CD1c-positive myeloid dendritic cell (primary cell): Measurements from ENCODE around the gene AOAH.
A peak's percentile ranks its signal among the peaks of the same experiment; 100 is the strongest.

ENCODE experiments used
- DNase-seq: peaks from one replicate; pipeline ENCODE4 v3.0.0-alpha.2; 2016; ENCODE audit errors: extremely low spot score

Gene AOAH

GRCh38 chr7:36601601-36602000 lies 122.7 kb downstream of the AOAH start:
- no peak for DNase-seq

- no peak for DNase-seq
These were observed 123.3 kb downstream of the AOAH start for GRCh38 chr7:36600869-36601530.

DNA sequence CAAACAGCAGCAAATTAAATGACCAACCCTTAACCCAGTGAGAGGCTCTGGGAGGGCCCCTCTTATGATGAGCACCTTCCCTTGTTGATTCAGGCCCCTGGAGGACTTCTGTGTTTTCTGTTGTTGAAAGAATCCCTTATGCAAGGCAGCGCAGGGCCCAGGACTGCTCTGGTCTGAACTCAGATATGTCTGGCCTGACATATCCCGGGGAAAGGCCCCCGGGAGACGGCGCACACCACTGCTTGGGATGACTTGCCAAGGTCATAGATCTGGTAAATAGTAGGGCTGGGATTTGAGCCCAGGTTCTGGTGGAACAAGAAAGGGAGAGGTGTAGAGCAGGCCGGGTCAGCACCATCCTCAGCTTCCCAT lies 124.0 kb downstream of the AOAH start:
- DNase-seq, result no peak

- DNase-seq, result no peak
These were observed 124.5 kb downstream of the AOAH start for GRCh38 chr7:36599645-36600313.

DNA sequence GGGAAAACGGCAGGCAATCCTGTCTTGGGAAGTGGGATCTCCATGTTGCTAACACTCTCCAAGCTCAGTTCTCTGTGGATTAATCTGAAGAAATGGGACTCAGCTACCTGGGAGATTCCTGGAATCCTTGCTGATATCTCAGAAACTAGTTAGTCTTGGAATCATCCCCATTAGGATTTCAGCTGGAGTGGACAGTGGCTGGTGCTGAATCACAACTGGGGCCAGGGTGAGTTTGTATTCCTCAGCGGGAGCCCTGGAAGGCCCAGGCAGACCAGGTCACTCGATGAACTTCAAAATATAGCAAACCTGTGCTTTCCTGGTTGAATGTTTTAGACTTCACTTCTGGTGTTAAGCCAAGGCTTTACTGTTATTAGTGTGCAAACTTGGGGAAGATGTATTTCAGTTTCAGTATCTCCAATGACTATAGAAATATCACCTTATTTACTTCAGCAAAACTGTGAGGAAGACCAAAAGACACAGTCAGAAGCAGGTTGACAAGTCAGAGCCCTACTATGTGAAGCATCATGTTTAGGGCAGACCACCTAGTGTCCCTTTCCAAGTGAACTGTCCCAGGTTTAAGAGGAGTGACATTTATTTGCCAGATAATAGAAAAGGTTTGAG lies 126.1 kb downstream of the AOAH start:
- no peak for DNase-seq

- no peak for DNase-seq
These were observed 127.1 kb downstream of the AOAH start for GRCh38 chr7:36597090-36597773.

DNA sequence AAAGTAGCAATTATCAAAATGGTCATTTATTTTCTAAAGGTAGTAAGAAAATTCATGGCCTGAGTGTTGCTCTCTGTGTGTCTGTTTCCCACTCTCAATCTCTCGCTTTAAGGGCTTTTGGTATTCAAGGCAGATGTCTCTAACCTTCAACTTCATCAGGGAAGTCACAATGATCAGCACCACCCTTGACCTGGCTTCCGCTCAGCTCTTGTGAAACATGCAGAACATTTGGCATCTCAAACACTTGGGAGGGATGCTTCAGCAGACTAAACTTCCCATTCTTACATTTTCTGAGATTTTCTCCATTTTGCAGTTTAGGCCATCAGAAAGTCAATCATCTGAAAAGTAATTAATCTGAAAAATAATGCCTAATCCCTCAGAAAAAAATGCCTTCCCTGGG lies 129.8 kb downstream of the AOAH start:
- no peak for DNase-seq

DNA sequence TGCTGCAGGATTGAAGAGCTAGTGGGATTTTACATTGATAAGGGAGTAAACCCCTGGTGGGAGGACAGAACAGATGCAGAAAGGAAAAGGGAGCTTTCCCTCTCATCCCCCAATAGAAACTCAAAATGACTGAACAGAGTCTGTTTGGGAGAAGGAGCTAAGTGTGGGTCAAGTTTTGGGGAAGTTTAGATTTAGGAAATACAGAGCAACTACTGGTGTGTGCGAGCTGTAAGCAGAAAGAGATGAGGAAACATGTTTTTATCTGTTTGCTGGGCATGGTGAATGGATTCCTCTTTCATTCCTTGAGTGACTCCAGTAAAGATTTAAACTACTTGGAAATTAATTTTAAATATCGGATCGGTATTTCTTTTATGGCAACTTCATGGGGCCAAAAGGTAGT lies 132.7 kb downstream of the AOAH start:
- DNase-seq, result peak; percentile 28

DNA sequence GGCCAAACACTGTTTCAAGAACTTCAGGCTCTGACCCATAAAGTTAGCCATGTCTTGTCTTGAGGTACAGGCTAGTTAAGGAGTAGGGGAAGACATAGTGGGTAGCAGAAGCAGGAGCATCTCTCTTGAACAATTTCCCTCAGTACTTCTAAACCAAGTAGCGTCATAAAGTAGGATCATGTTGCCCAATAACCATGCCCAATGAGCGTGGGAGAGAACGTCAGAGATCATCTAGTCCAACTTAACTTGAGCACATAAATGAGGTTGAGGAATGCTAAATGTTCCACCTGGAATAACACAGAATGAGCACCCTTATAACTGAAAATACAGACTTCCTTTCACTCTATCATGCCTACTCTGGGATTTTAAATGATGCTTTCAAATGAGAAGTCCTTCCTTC lies 134.9 kb downstream of the AOAH start:
- DNase-seq, result no peak

GRCh38 chr7:36583318-36583717 lies 141.0 kb downstream of the AOAH start:
- no peak for DNase-seq

GRCh38 chr7:36575832-36576231 lies 148.5 kb downstream of the AOAH start:
- no peak for DNase-seq

DNA sequence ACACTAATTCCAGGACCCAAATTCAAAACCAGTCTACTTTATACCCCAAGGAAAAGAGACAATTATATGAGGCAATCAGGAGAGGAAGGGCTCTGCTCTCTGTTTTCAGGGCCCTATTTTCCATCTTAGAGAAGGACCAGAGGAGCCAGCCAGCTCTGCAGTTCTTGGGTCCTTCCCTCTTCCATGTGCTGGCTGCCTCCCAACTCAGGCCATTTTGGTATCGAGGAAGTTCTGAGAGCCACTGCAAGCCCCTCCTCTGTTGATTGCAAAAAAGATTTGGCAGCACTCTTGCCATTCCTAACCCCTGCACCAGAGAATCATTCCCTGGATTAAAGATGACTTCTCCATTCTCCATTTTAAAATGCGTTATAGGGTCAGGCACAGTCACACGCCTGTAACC lies 151.2 kb downstream of the AOAH start:
- DNase-seq, result no peak

DNA sequence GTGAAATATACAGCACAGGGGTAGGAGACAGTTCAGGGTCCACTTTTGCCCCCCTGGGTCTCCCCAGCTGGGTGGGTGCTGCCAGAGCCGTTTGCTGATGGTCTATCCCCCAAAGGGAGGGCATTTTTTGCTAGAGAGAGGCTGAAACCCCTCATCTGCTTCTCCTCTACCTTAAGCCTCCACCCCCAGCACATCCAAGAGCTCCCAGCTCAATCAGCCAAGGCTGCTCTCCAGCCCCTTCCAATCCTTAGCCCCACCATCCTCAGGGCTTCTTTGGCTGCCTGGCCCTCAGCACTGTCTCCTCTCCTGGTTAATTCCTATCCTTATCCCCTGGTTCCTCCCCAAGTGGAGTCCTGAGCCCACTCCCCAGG lies 153.1 kb downstream of the AOAH start:
- no peak for DNase-seq

GRCh38 chr7:36570528-36571189 lies 153.6 kb downstream of the AOAH start:
- DNase-seq, result no peak

- DNase-seq, result no peak
These were observed 155.8 kb downstream of the AOAH start for GRCh38 chr7:36568452-36568849.

- DNase-seq, result no peak
These were observed 156.4 kb downstream of the AOAH start for GRCh38 chr7:36567699-36568451.

- peak; percentile 69 for DNase-seq
These were observed 158.4 kb downstream of the AOAH start for GRCh38 chr7:36565792-36566356.

DNA sequence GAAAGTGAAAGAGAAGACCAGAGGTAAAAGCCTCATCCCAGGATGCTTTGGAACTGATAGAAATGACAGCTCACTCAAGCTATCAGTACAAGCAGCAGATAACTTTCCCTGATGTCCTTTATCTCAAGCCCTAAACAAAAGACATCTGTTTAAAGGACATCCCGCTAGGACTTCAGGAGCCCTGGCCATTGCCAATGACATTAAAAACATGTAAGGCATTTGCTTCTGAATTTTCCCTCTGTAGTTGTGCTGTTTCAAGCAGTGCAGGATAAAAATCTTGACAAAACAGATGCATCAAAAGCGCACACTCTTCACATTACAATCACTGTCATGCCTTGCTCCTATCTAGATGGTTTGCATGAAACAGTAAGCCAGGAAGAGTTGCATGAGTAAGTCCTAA lies 159.8 kb downstream of the AOAH start:
- DNase-seq, result no peak

DNA sequence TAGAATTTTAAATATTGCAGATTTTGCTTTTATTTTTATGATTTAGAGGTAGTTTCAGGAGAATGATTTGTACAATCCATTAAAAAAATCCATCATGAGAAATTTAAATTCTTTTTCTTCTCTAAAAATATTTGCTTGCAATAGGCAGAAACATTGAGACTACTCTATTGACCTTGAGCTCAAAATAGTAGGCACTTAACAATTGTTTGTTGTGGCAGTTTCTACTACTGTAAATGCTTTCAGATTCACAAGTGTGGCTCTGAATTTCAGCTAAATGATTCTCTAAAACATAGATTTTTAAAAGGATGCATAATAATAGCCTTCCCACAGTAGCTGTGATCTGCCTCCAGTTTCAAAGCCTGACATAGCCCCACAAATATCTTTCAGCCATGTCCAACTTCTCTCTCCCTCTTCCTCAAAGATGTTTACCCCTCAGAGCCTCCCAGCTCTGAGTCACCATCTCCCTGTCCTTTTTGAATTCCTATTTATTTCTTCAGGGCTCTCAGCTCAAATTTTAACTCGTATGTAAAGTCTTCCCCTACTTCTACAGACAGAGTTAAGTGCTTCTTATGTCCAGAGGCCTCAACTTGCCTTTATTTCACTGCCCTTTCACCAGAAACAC lies 160.5 kb downstream of the AOAH start:
- peak; percentile 31 for DNase-seq

GRCh38 chr7:36562121-36562520 lies 162.2 kb downstream of the AOAH start:
- DNase-seq, result no peak

GRCh38 chr7:36549029-36549428 lies 175.3 kb downstream of the AOAH start:
- DNase-seq, result no peak
